ENCODE measurements around the gene TUBA8.
"Not testable (repeated sequence)": the region's sequence is repeated elsewhere in the genome, so short reads cannot be mapped to it uniquely, and the experiment has no call there.

Gene TUBA8

DNA sequence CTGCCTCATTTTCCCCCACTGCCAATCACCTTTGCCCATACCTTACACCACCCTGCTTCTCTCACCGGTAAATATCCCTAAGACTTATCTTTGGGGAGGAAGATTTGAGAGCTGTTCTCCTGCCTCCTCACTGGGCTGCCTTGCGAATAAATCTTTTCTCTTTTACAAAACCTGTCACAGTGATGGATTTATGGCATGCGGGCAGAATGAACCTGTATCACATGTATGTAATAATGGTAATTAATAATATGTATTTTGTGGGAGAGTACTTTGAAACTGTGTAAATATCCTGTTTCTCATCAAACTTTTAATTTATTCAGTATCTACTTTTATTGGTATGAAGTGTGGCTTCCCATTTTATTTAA lies 35.8 kb downstream of the TUBA8 start:
- no peak overlapping the region for H3K27ac ChIP-seq
- TF ChIP-seq, protein P1, sequence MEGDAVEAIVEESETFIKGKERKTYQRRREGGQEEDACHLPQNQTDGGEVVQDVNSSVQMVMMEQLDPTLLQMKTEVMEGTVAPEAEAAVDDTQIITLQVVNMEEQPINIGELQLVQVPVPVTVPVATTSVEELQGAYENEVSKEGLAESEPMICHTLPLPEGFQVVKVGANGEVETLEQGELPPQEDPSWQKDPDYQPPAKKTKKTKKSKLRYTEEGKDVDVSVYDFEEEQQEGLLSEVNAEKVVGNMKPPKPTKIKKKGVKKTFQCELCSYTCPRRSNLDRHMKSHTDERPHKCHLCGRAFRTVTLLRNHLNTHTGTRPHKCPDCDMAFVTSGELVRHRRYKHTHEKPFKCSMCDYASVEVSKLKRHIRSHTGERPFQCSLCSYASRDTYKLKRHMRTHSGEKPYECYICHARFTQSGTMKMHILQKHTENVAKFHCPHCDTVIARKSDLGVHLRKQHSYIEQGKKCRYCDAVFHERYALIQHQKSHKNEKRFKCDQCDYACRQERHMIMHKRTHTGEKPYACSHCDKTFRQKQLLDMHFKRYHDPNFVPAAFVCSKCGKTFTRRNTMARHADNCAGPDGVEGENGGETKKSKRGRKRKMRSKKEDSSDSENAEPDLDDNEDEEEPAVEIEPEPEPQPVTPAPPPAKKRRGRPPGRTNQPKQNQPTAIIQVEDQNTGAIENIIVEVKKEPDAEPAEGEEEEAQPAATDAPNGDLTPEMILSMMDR (IDR thresholded peaks at IDR 0.05; ENCODE audit: low read depth, low read length, missing control alignments): no peak
- H3K27me3 ChIP-seq (replicated peaks): no peaks in the 10 kb centered on the region
- DNase-seq: no peak
- H3K36me3 ChIP-seq (replicated peaks): no peaks in the 10 kb centered on the region
- in situ Hi-C loops (cut with HindIII; ENCODE audit: low pct_ligation_motif_present, low sequenced_read_pairs): no loop called here
- H3K4me3 ChIP-seq (ENCODE audit: low read depth, low read length): no peak overlapping the region

DNA sequence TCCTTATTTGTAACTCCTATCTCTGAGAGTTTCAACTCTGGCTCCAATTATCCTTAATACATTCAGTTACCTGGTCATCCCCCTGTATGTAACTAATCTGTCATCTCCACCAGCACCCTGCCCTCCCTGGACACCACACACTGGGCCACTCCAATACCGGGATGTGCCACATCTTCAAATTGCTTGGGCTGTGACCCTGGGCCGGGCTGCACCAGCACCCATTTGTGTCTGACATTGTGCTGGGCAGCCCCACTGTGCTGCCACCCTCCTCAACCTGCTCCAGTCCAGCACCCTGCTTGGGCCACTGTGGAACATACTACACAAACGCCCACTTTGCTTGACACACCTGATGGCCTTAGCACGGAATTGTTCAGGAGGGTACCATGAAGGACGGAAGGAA lies 37.2 kb downstream of the TUBA8 start:
- no peak for DNase-seq
- TF ChIP-seq, protein P1 (IDR thresholded peaks at IDR 0.05; ENCODE audit: low read depth, low read length, missing control alignments): no peak
- in situ Hi-C loops (cut with HindIII; ENCODE audit: low pct_ligation_motif_present, low sequenced_read_pairs): no loop called here

DNA sequence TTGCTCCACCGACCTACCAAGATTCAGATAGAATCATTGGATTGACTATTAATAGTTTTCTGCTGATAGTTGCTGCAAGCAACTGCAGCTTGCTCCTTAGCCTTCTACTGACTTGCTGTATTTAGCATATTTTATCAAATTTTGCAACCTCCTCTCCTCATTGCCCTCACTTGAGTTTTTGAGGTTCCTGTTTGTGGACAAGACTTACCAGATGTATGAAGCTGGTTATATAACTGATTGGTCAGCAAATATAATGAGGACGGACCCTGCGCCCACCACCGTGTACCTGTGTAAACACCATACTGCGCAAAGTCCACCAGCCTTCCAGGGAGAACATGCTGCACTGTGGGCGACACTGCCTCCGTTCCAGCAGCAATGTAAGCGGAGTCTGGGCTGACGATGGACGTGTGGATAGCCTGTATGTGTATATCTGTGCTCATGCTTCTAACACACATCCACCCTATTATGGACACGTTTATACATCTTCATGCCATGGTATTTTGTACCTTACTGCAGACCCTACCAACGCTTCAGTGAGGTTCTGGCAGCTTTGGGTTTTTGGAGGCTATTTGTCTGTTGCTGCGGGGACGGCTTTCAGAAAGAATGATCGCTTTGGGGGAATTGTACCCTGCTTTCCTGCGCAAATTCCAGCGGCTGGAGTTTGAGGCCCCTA lies 37.8 kb downstream of the TUBA8 start:
- Histone ChIP-seq H3K36me3 (replicated peaks) (no peaks in the 10 kb centered on the region), H3K27ac (no peak overlapping the region), H3K27me3 (replicated peaks) (no peaks in the 10 kb centered on the region), H3K4me3 (ENCODE audit: low read depth, low read length) (no peak overlapping the region)
- DNase-seq: no peak
- in situ Hi-C loops (cut with HindIII; ENCODE audit: low pct_ligation_motif_present, low sequenced_read_pairs): no loop called here
- TF ChIP-seq, protein P1 (IDR thresholded peaks at IDR 0.05; ENCODE audit: low read depth, low read length, missing control alignments): no peak

More for the DNA sequence above, 37.2 kb downstream of the TUBA8 start:
- H3K27me3 ChIP-seq (replicated peaks): no peaks in the 10 kb centered on the region
- no peaks in the 10 kb centered on the region for H3K36me3 ChIP-seq (replicated peaks)
- H3K4me3 ChIP-seq (ENCODE audit: low read depth, low read length): no peak overlapping the region
- H3K27ac ChIP-seq: no peak overlapping the region

DNA sequence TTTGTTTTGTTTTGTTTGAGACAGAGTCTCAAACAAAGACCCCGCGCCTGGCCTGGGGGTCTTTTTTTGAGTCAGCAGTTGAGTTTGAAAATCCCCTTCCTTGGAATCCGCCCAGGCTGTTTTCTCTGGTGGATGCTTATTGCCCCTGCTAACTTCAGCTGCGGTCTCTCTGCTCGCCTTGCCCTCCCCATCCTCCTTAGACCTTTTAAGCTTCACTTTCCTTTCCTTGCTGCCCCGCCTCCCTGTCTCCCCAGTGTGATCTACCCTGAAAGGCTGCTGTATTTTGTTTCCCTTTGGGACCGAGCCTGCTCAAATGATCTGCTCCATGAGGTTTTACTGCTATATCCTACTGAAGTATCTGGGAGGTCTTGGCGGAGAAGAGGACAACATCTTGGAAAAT lies 41.9 kb downstream of the TUBA8 start:
- H3K27me3 ChIP-seq (replicated peaks): no peaks in the 10 kb centered on the region
- no peak overlapping the region for H3K27ac ChIP-seq
- TF ChIP-seq, protein P1 (IDR thresholded peaks at IDR 0.05; ENCODE audit: low read depth, low read length, missing control alignments): no peak
- H3K4me3 ChIP-seq (ENCODE audit: low read depth, low read length): no peak overlapping the region
- no peak for DNase-seq
- no peaks in the 10 kb centered on the region for H3K36me3 ChIP-seq (replicated peaks)
- in situ Hi-C loops (cut with HindIII; ENCODE audit: low pct_ligation_motif_present, low sequenced_read_pairs): no loop called here

DNA sequence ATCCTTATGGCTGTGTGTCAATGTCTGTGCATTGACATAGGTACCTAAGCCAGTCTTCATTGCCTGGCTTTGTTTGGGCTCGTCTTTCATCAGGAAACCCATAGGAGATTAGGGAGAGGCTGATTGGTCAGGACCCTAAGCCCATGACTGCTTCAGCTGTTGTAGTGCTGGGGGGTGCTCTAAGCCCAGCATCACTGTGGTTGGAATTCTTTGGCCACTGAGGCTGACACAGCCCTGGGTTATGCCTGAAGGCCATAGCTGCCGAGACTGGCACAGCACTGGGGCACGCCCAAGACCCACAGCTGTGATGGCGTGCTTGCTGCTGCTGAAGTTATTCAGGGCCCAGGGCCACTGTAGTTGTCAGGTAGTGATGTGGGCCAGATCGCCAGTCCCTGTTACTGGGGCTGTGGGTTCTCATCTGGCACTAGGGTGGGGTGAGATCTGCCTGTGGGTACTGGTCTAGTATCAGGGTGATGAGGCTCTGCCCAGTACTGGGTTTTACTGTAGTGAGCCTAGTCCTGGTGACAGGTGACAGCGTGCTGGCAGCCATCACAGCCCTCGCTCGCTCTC lies 44.3 kb downstream of the TUBA8 start:
- in situ Hi-C loops (cut with HindIII; ENCODE audit: low pct_ligation_motif_present, low sequenced_read_pairs): no loop called here

DNA sequence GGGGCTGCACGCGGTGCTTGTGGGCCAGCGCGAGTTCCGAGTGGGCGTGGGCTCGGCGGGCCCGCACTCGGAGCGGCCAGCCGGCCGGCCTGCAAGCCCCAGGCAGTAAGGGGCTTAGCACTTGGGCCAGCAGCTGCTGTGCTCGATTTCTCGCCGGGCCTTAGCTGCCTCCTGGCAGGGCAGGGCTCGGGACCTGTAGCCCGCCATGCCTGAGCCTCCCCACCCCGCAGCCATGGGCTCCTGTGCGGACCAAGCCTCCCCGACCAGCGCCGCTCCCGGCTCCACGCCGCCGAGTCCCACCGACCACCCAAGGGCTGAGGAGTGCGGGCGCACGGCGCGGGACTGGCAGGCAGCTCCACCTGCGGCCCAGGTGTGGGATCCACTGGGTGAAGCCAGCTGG lies 44.9 kb downstream of the TUBA8 start:
- H3K36me3 ChIP-seq (replicated peaks); DNase-seq; H3K27me3 ChIP-seq (replicated peaks); H3K4me3 ChIP-seq (ENCODE audit: low read depth, low read length); in situ Hi-C loops (cut with HindIII; ENCODE audit: low pct_ligation_motif_present, low sequenced_read_pairs); H3K27ac ChIP-seq: not testable (repeated sequence)

More for the DNA sequence above, 44.3 kb downstream of the TUBA8 start:
- H3K36me3 ChIP-seq (replicated peaks): no peaks in the 10 kb centered on the region
- TF ChIP-seq, protein P1 (IDR thresholded peaks at IDR 0.05; ENCODE audit: low read depth, low read length, missing control alignments): no peak
- no peak overlapping the region for H3K27ac ChIP-seq
- H3K27me3 ChIP-seq (replicated peaks): no peaks in the 10 kb centered on the region
- no peak overlapping the region for H3K4me3 ChIP-seq (ENCODE audit: low read depth, low read length)
- no peak for DNase-seq

Measured in brain microvascular endothelial cell (primary cell).